Vagina (tissue), 2 donors: ENCODE results near the gene OTOGL. TPM values are rescaled to one million over a fixed set of nuclear protein-coding genes. Genes with fewer than 3 reads are reported as not detected.

Experiments
- DNase-seq, 2 donors: peaks; one replicate each; pipeline ENCODE4 v3.0.0-alpha.2; 2017; ENCODE audit errors: extremely low spot score in 2 of 2
- H3K27ac ChIP-seq: fragments of 200-600 bp; sonication (generic); one replicate; pipeline ENCODE4 v1.5.1; 2019
- H3K27me3 ChIP-seq: fragments of 200-600 bp; sonication (generic); one replicate; pipeline ENCODE4 v1.5.1; 2019
- H3K36me3 ChIP-seq, 2 donors: fragments of 200-600 bp; sonication (generic); one replicate each; pipeline ENCODE4 v1.5.1; 2017 to 2019
- H3K4me1 ChIP-seq: fragments of 200-600 bp; sonication (generic); one replicate; pipeline ENCODE4 v1.5.1; 2019
- H3K4me3 ChIP-seq, 2 donors: fragments of 200-600 bp; sonication (generic); 1 replicate in 1 of 2; 2 replicates in 1 of 2; pipeline ENCODE4 v1.5.1; 2016 to 2019
- H3K9me3 ChIP-seq: fragments of 200-600 bp; sonication (generic); one replicate; pipeline ENCODE4 v1.5.1; 2019
- CTCF ChIP-seq, 3 experiments: fragments of 450-650 bp in 2 of 3; fragments of 200-600 bp in 1 of 3; sonication (generic) in 1 of 3; IDR thresholded peaks; one replicate each; pipeline ENCODE4 v1.5.1; 2017 to 2019; ENCODE audit warnings: antibody characterized with exemption in 3 of 3, mild to moderate bottlenecking in 2 of 3, moderate library complexity in 2 of 3
- POLR2A ChIP-seq, 2 donors: fragments of 450-650 bp; IDR thresholded peaks; one replicate each; pipeline ENCODE4 v1.6.1; 2017; ENCODE audit warnings: antibody characterized with exemption in 2 of 2, mild to moderate bottlenecking in 2 of 2, moderate library complexity in 2 of 2
- POLR2AphosphoS5 ChIP-seq, 2 donors: sonication (generic); formaldehyde crosslinking; IDR thresholded peaks; one replicate each; pipeline ENCODE4 v1.9.0; 2017; ENCODE audit warnings: antibody characterized with exemption in 2 of 2, mild to moderate bottlenecking in 2 of 2, low read depth in 1 of 2; ENCODE audit not compliant: insufficient read depth in 1 of 2
- intact Hi-C: fragments of 100-400 bp; cut with DNase I; formaldehyde crosslinking; loops from one replicate; pipeline ENCODE4 v1.15.1; 2023
- total RNA-seq: library from RNA; depleted of rRNA; stranded (reverse); fragments of >200 nt; gene quantifications from one replicate; pipeline ENCODE4 v1.2.3, GENCODE V29; 2016

Gene OTOGL
- total RNA-seq, 1 donor from 2014 or later: under 0.01 TPM

GRCh38 chr12:80192087-80192486 lies 92.8 kb downstream of the OTOGL start:
- H3K27ac ChIP-seq: no peak overlapping the region
- H3K27me3 ChIP-seq: no peaks in the 10 kb centered on the region
- no peak for DNase-seq
- H3K36me3 ChIP-seq: no peaks in the 10 kb centered on the region
- no peaks in the 10 kb centered on the region for H3K9me3 ChIP-seq
- H3K4me1 ChIP-seq: peaks cover 8% of the 10 kb centered on the region
- no peak overlapping the region for H3K4me3 ChIP-seq
- intact Hi-C loops: no loop called here
- TF ChIP-seq CTCF (IDR thresholded peaks at IDR 0.05): no peak
- no peak for TF ChIP-seq POLR2AphosphoS5 (IDR thresholded peaks at IDR 0.05; ENCODE audit: insufficient read depth in 1 of 2, low read depth in 1 of 2)
- TF ChIP-seq POLR2A (IDR thresholded peaks at IDR 0.05): no peak

GRCh38 chr12:80193865-80194264 lies 94.5 kb downstream of the OTOGL start:
- no peaks in the 10 kb centered on the region for H3K9me3 ChIP-seq
- TF ChIP-seq POLR2A (IDR thresholded peaks at IDR 0.05): no peak
- no peak for TF ChIP-seq POLR2AphosphoS5 (IDR thresholded peaks at IDR 0.05; ENCODE audit: insufficient read depth in 1 of 2, low read depth in 1 of 2)
- no peak for TF ChIP-seq CTCF (IDR thresholded peaks at IDR 0.05)
- intact Hi-C loops: no loop called here
- no peaks in the 10 kb centered on the region for H3K27me3 ChIP-seq
- H3K36me3 ChIP-seq: no peaks in the 10 kb centered on the region
- no peaks in the 10 kb centered on the region for H3K4me1 ChIP-seq
- H3K27ac ChIP-seq: no peak overlapping the region
- no peak for DNase-seq
- no peak overlapping the region for H3K4me3 ChIP-seq

- intact Hi-C loops: no loop called here
- TF ChIP-seq CTCF (IDR thresholded peaks at IDR 0.05) (no peak), POLR2A (IDR thresholded peaks at IDR 0.05) (no peak), POLR2AphosphoS5 (IDR thresholded peaks at IDR 0.05; ENCODE audit: insufficient read depth in 1 of 2, low read depth in 1 of 2) (no peak)
- H3K36me3 ChIP-seq: no peaks in the 10 kb centered on the region
- no peaks in the 10 kb centered on the region for H3K9me3 ChIP-seq
- H3K27me3 ChIP-seq: no peaks in the 10 kb centered on the region
- H3K4me1 ChIP-seq: no peaks in the 10 kb centered on the region
- no peak overlapping the region for H3K4me3 ChIP-seq
- H3K27ac ChIP-seq: no peak overlapping the region
- no peak for DNase-seq
These were observed 95.9 kb downstream of the OTOGL start for GRCh38 chr12:80195074-80195726.

- DNase-seq: no peak
- TF ChIP-seq CTCF (IDR thresholded peaks at IDR 0.05): no peak
- no peak for TF ChIP-seq POLR2A (IDR thresholded peaks at IDR 0.05)
- no peak for TF ChIP-seq POLR2AphosphoS5 (IDR thresholded peaks at IDR 0.05; ENCODE audit: insufficient read depth in 1 of 2, low read depth in 1 of 2)
- Histone ChIP-seq H3K9me3 (no peaks in the 10 kb centered on the region), H3K4me3 (no peak overlapping the region), H3K36me3 (no peaks in the 10 kb centered on the region), H3K27ac (no peak overlapping the region), H3K4me1 (no peaks in the 10 kb centered on the region), H3K27me3 (no peaks in the 10 kb centered on the region)
- intact Hi-C loops: no loop called here
These were observed 96.4 kb downstream of the OTOGL start for GRCh38 chr12:80195737-80196136.

- H3K27me3 ChIP-seq: no peaks in the 10 kb centered on the region
- H3K36me3 ChIP-seq: no peaks in the 10 kb centered on the region
- intact Hi-C loops: no loop called here
- no peaks in the 10 kb centered on the region for H3K9me3 ChIP-seq
- TF ChIP-seq CTCF (IDR thresholded peaks at IDR 0.05) (no peak), POLR2A (IDR thresholded peaks at IDR 0.05) (no peak)
- no peak overlapping the region for H3K27ac ChIP-seq
- H3K4me3 ChIP-seq: no peak overlapping the region
- H3K4me1 ChIP-seq: no peaks in the 10 kb centered on the region
- no peak for DNase-seq
These were observed 97.1 kb downstream of the OTOGL start for GRCh38 chr12:80196419-80196818.
